ENCODE results near the gene L3MBTL4.

DNA sequence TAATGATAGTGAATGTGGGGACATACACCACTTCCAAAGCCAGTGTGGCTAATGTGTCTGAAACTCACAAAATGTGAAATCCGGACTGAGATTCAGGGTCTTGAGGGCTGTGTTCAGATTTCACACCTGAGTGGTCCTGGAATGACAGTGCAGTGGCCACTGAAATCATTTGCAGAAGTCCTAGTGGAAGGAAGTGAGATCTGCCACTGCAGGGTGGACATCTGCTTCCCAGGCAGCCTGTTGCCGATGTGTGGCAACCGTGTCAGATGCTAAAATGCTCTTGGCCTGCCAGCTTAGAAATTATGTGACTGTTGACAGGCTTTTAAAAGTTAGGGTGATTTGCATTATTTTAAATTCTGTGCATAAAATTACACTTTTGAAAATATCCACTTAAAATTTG, 441.6 kb downstream of the L3MBTL4 start:
- TF ChIP-seq, protein P1, sequence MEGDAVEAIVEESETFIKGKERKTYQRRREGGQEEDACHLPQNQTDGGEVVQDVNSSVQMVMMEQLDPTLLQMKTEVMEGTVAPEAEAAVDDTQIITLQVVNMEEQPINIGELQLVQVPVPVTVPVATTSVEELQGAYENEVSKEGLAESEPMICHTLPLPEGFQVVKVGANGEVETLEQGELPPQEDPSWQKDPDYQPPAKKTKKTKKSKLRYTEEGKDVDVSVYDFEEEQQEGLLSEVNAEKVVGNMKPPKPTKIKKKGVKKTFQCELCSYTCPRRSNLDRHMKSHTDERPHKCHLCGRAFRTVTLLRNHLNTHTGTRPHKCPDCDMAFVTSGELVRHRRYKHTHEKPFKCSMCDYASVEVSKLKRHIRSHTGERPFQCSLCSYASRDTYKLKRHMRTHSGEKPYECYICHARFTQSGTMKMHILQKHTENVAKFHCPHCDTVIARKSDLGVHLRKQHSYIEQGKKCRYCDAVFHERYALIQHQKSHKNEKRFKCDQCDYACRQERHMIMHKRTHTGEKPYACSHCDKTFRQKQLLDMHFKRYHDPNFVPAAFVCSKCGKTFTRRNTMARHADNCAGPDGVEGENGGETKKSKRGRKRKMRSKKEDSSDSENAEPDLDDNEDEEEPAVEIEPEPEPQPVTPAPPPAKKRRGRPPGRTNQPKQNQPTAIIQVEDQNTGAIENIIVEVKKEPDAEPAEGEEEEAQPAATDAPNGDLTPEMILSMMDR (IDR thresholded peaks at IDR 0.05; ENCODE audit: poor library complexity): no peak
- no peak for TF ChIP-seq EZH2 (IDR thresholded peaks at IDR 0.05; ENCODE audit: borderline replicate concordance)

All from hepatocyte (in vitro differentiated cells).